Measurements from ENCODE around the gene TTC17.

- TF ChIP-seq POLR2A (IDR thresholded peaks at IDR 0.05; ENCODE audit: low read depth, low read length) (no peak), TAF1 (IDR thresholded peaks at IDR 0.05; ENCODE audit: low read depth, low read length) (no peak)
Measured at GRCh38 chr11:43404836-43405479, 46.2 kb downstream of the TTC17 start.

All from GM12891 (cell line).